Trophoblast cell (in vitro differentiated cells and primary cell): ENCODE data around the gene TEKT2.

ENCODE experiments used
- DNase-seq, 2 donors: peaks; one replicate each; pipeline ENCODE4 v3.0.0-alpha.2; 2016
- H2AFZ ChIP-seq: 2 replicates; pipeline ENCODE4 v1.6.1; 2013; ENCODE audit warnings: low read length, moderate library complexity, mild to moderate bottlenecking; ENCODE audit not compliant: insufficient read depth, poor library complexity
- H2AK5ac ChIP-seq: 2 replicates; pipeline ENCODE4 v1.6.1; 2013; ENCODE audit warnings: mild to moderate bottlenecking, low read length
- H2BK120ac ChIP-seq: 2 replicates; pipeline ENCODE4 v1.6.1; 2013; ENCODE audit warnings: low read length, mild to moderate bottlenecking, moderate library complexity; ENCODE audit not compliant: insufficient read depth, poor library complexity
- H2BK12ac ChIP-seq: 2 replicates; pipeline ENCODE4 v1.6.1; 2013; ENCODE audit warnings: mild to moderate bottlenecking, low read length, moderate library complexity
- H2BK5ac ChIP-seq: 2 replicates; pipeline ENCODE4 v1.6.1; 2013; ENCODE audit warnings: low read length, low read depth, moderate library complexity, mild to moderate bottlenecking; ENCODE audit not compliant: poor library complexity
- H3K14ac ChIP-seq: 2 replicates; pipeline ENCODE4 v1.6.1; 2013; ENCODE audit warnings: mild to moderate bottlenecking, low read length
- H3K18ac ChIP-seq: 2 replicates; pipeline ENCODE4 v1.6.1; 2013; ENCODE audit warnings: mild to moderate bottlenecking, low read length
- H3K23ac ChIP-seq: 2 replicates; pipeline ENCODE4 v1.6.1; 2013; ENCODE audit warnings: low read length
- H3K27ac ChIP-seq: 2 replicates; pipeline ENCODE4 v1.5.1; 2013; ENCODE audit warnings: low read depth, mild to moderate bottlenecking, inconsistent platforms, low read length, moderate library complexity
- H3K27me3 ChIP-seq: 2 replicates; pipeline ENCODE4 v1.6.1; 2013; ENCODE audit warnings: inconsistent platforms, mild to moderate bottlenecking, low read length, moderate library complexity; ENCODE audit not compliant: insufficient read depth
- H3K36me3 ChIP-seq, 2 experiments: 1 replicate in 1 of 2; 2 replicates in 1 of 2; pipeline ENCODE4 v1.6.1; 2013; ENCODE audit warnings: low read length in 2 of 2, mild to moderate bottlenecking in 2 of 2, moderate library complexity in 1 of 2; ENCODE audit not compliant: insufficient read depth in 2 of 2, control insufficient read depth in 1 of 2
- H3K4ac ChIP-seq: 2 replicates; pipeline ENCODE4 v1.6.1; 2013; ENCODE audit warnings: low read depth, mild to moderate bottlenecking, low read length, moderate library complexity
- H3K4me1 ChIP-seq, 2 experiments: 1 replicate in 1 of 2; 2 replicates in 1 of 2; pipeline ENCODE4 v1.6.1; 2013; ENCODE audit warnings: low read length in 2 of 2, mild to moderate bottlenecking in 2 of 2, moderate library complexity in 1 of 2; ENCODE audit not compliant: insufficient read depth in 2 of 2, control insufficient read depth in 1 of 2
- H3K4me2 ChIP-seq: 2 replicates; pipeline ENCODE4 v1.6.1; 2013; ENCODE audit warnings: inconsistent platforms, mild to moderate bottlenecking, low read length, moderate library complexity
- H3K4me3 ChIP-seq: 2 replicates; pipeline ENCODE4 v1.5.1; 2013; ENCODE audit warnings: mild to moderate bottlenecking, low read depth, low read length, inconsistent platforms
- H3K79me1 ChIP-seq: one replicate; pipeline ENCODE4 v1.6.1; 2013; ENCODE audit warnings: low read length
- H3K79me2 ChIP-seq: 2 replicates; pipeline ENCODE4 v1.6.1; 2013; ENCODE audit warnings: low read length, mild to moderate bottlenecking; ENCODE audit not compliant: control insufficient read depth, insufficient read depth, poor library complexity
- H3K9ac ChIP-seq: 2 replicates; pipeline ENCODE4 v1.6.1; 2013; ENCODE audit warnings: mild to moderate bottlenecking, low read length
- H3K9me3 ChIP-seq: 2 replicates; pipeline ENCODE4 v1.6.1; 2013; ENCODE audit warnings: low read depth, mild to moderate bottlenecking, control low read depth, inconsistent platforms, low read length; ENCODE audit not compliant: insufficient read depth
- H4K12ac ChIP-seq: 2 replicates; pipeline ENCODE4 v1.6.1; 2013; ENCODE audit warnings: low read depth, mild to moderate bottlenecking, low read length, moderate library complexity
- H4K8ac ChIP-seq: 2 replicates; pipeline ENCODE4 v1.6.1; 2013; ENCODE audit warnings: low read depth, mild to moderate bottlenecking, low read length, moderate library complexity
- H4K91ac ChIP-seq: one replicate; pipeline ENCODE4 v1.6.1; 2013; ENCODE audit warnings: low read depth, mild to moderate bottlenecking, low read length, moderate library complexity
- WGBS: extraction: QIAGEN DNeasy Blood & Tissue Kit; methylation state at CpG from one replicate; pipeline ENCODE4 v1.1.7; 2013; ENCODE audit warnings: missing lambda C conversion rate; ENCODE audit not compliant: insufficient read length, insufficient coverage; ENCODE audit errors: extremely low coverage; 5-methylcytosine and 5-hydroxymethylcytosine counted together

Gene TEKT2

DNA sequence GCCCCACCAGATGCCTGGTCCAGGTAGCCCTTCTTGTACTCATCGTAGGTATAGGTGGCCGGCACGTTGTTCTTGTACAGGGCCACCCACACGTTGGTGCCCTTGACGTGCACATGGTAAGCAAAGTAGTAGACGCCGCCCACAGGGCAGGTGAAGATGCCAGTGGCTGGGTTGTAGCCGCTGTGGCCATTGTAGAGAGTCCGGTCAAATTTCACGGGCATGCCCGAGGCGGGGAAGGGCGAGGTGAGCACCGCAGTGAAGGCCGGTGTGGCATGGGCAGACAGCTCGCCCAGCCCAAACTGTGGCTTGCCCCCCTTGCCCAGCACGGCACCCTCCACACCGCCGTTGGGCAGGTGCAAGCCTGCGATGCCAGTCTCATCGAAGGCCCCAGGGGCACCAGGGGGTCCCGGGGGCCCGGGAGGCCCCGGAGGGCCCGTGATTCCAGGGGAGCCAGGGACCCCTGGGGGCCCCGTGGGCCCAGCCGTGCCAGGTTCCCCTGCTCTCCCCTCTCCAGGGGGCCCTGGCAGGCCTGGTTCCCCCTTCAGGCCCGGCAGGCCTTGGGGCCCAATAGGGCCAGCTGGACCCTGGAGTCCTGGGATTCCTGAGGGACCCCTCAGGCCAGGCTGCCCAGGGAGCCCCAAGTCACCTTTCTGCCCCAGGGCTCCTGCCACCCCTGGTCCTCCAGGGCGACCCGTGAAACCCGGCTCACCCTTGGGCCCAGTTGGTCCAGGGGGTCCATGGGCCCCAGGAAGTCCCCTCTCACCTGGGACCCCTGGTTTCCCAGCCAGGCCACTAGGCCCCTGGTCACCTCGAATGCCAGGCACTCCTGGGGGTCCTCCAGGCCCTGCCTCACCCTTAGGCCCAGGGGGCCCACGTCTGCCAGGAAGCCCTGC lies 14.0 kb downstream of the TEKT2 start:
- Histone ChIP-seq H3K23ac (no peak overlapping the region), H3K79me1 (no peaks in the 10 kb centered on the region), H3K4me2 (no peak overlapping the region), H3K9me3 (no peaks in the 10 kb centered on the region), H2AK5ac (no peak overlapping the region), H2BK12ac (no peak overlapping the region), H2BK120ac (no peak overlapping the region), H3K9ac (no peak overlapping the region), H4K8ac (peak overlapping the region; percentile 8), H3K18ac (no peak overlapping the region), H3K27ac (no peak overlapping the region), H3K27me3 (no peaks in the 10 kb centered on the region), H3K4me1 (no peaks in the 10 kb centered on the region), H4K91ac (no peak overlapping the region), H2AFZ (no peak overlapping the region), H3K4me3 (no peak overlapping the region), H4K12ac (no peak overlapping the region), H3K79me2 (no peaks in the 10 kb centered on the region), H3K4ac (no peak overlapping the region), H2BK5ac (no peak overlapping the region), H3K14ac (no peak overlapping the region), H3K36me3 (peaks cover 24 to 25% of the 10 kb centered on the region in 2 experiments)
- no peak for DNase-seq
- WGBS: no CpG with 5 or more reads among the region's 33 CpGs

GRCh38 chr1:36098650-36099365 lies 14.9 kb downstream of the TEKT2 start:
- Histone ChIP-seq H3K14ac (no peak overlapping the region), H2BK5ac (no peak overlapping the region), H3K4me3 (no peak overlapping the region), H3K79me2 (no peaks in the 10 kb centered on the region), H2AFZ (no peak overlapping the region), H3K18ac (no peak overlapping the region), H2AK5ac (no peak overlapping the region), H3K36me3 (peaks cover 16 to 17% of the 10 kb centered on the region in 2 experiments), H3K4me1 (no peaks in the 10 kb centered on the region), H4K12ac (no peak overlapping the region), H4K91ac (no peak overlapping the region), H3K9me3 (no peaks in the 10 kb centered on the region), H3K4me2 (no peak overlapping the region), H4K8ac (no peak overlapping the region), H3K9ac (no peak overlapping the region), H3K27me3 (no peaks in the 10 kb centered on the region), H2BK120ac (no peak overlapping the region), H3K27ac (no peak overlapping the region), H3K4ac (no peak overlapping the region), H3K23ac (no peak overlapping the region), H2BK12ac (no peak overlapping the region), H3K79me1 (no peaks in the 10 kb centered on the region)
- no CpG with 5 or more reads among the region's 13 CpGs for WGBS
- no peak for DNase-seq

GRCh38 chr1:36099681-36100341 lies 15.9 kb downstream of the TEKT2 start:
- Histone ChIP-seq H4K12ac (no peak overlapping the region), H2AK5ac (no peak overlapping the region), H3K23ac (no peak overlapping the region), H3K9ac (no peak overlapping the region), H3K4ac (no peak overlapping the region), H2BK12ac (no peak overlapping the region), H3K4me3 (no peak overlapping the region), H2AFZ (no peak overlapping the region), H3K4me2 (no peak overlapping the region), H2BK5ac (no peak overlapping the region), H4K91ac (no peak overlapping the region), H3K79me1 (no peaks in the 10 kb centered on the region), H2BK120ac (no peak overlapping the region), H4K8ac (no peak overlapping the region), H3K27ac (no peak overlapping the region), H3K9me3 (no peaks in the 10 kb centered on the region), H3K4me1 (no peaks in the 10 kb centered on the region), H3K27me3 (no peaks in the 10 kb centered on the region), H3K79me2 (no peaks in the 10 kb centered on the region), H3K18ac (no peak overlapping the region), H3K36me3 (peaks cover 6 to 7% of the 10 kb centered on the region in 2 experiments), H3K14ac (no peak overlapping the region)
- peak; percentile 55 to 83 for DNase-seq
- WGBS: no CpG with 5 or more reads among the region's 18 CpGs

- no peak overlapping the region for H3K4me3 ChIP-seq
- H3K27ac ChIP-seq: no peak overlapping the region
- H3K4ac ChIP-seq: no peak overlapping the region
- H2BK12ac ChIP-seq: no peak overlapping the region
- no peak overlapping the region for H2BK5ac ChIP-seq
- no peak overlapping the region for H3K18ac ChIP-seq
- H3K4me2 ChIP-seq: no peak overlapping the region
- no peak overlapping the region for H2AK5ac ChIP-seq
- no peaks in the 10 kb centered on the region for H3K27me3 ChIP-seq
- peaks cover 4 to 5% of the 10 kb centered on the region in 2 experiments for H3K36me3 ChIP-seq
- no peaks in the 10 kb centered on the region for H3K79me1 ChIP-seq
- H3K23ac ChIP-seq: no peak overlapping the region
- no peak overlapping the region for H2AFZ ChIP-seq
- no CpG with 5 or more reads among the region's 6 CpGs for WGBS
- H4K8ac ChIP-seq: no peak overlapping the region
- no peak overlapping the region for H3K14ac ChIP-seq
- no peak overlapping the region for H2BK120ac ChIP-seq
- no peak overlapping the region for H3K9ac ChIP-seq
- no peak overlapping the region for H4K12ac ChIP-seq
- no peak for DNase-seq
- H3K9me3 ChIP-seq: no peaks in the 10 kb centered on the region
- no peak overlapping the region for H4K91ac ChIP-seq
- no peaks in the 10 kb centered on the region for H3K4me1 ChIP-seq
- H3K79me2 ChIP-seq: no peaks in the 10 kb centered on the region
Measured at GRCh38 chr1:36100376-36100775, 16.5 kb downstream of the TEKT2 start.
